ENCODE data around the gene CD1B.

The CD1B gene

DNA sequence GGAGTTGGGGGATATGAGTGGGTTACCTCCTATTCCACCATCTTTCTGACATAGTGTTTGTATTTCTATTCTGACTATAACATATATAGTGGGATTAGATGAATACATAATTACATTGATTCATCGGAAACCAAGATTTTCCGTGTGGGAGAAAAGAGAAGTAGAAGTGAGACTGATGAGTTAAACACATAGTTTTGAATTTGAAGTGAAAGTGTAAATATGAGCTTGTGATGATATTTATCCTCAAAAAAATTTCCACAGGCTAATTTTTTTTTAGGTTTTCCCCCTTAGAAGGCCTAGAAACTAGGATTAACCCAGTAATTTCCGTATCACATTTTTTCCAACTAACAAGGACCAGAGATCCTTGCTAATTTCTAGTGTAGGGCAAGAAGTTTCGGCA, 6.9 kb downstream of the CD1B start:
- no peaks in the 10 kb centered on the region for H3K9me2 ChIP-seq (replicated peaks; ENCODE audit: low read depth, low read length)
- H3K9me3 ChIP-seq (ENCODE audit: insufficient read depth, low read depth, low read length) = no peaks in the 10 kb centered on the region
- no peaks in the 10 kb centered on the region; the same call in 1 of the 2 replicates for H3K36me3 ChIP-seq (ENCODE audit: insufficient read depth, low read length)
- H2AFZ ChIP-seq (ENCODE audit: low read length) = no peak overlapping the region
- H3K27me3 ChIP-seq (ENCODE audit: insufficient read depth, low read length, poor library complexity, severe bottlenecking) = no peaks in the 10 kb centered on the region
- H3K4me3 ChIP-seq (ENCODE audit: low read length, poor library complexity, severe bottlenecking) = no peak overlapping the region
- H3K9ac ChIP-seq (ENCODE audit: low read depth, low read length, poor library complexity, severe bottlenecking) = no peak overlapping the region
- no peaks in the 10 kb centered on the region for H4K20me1 ChIP-seq (ENCODE audit: insufficient read depth, low read length, poor library complexity, severe bottlenecking)
- H3F3A ChIP-seq (ENCODE audit: low read depth) = no peaks in the 10 kb centered on the region
- TF ChIP-seq EZH2phosphoT487 (IDR thresholded peaks at IDR 0.05; ENCODE audit: borderline replicate concordance) (no peak), CTCF (conservative IDR thresholded peaks at IDR 0.05; ENCODE audit: low read length) (no peak)
- peaks cover under 1% of the 10 kb centered on the region for H3K4me1 ChIP-seq (ENCODE audit: insufficient read depth, low read length, poor library complexity, severe bottlenecking)
- H3K79me2 ChIP-seq (ENCODE audit: insufficient read depth, low read length) = no peaks in the 10 kb centered on the region
- no peak overlapping the region for H3K4me2 ChIP-seq (ENCODE audit: low read depth, low read length, poor library complexity, severe bottlenecking)

- Histone ChIP-seq H3K4me1 (ENCODE audit: insufficient read depth, low read length, poor library complexity, severe bottlenecking) (no peaks in the 10 kb centered on the region), H3K9me3 (ENCODE audit: insufficient read depth, low read depth, low read length) (no peaks in the 10 kb centered on the region), H3K36me3 (ENCODE audit: insufficient read depth, low read length) (no peaks in the 10 kb centered on the region; the same call in 1 of the 2 replicates)
These were observed 7.5 kb downstream of the CD1B start for GRCh38 chr1:158323866-158324265.

DNA sequence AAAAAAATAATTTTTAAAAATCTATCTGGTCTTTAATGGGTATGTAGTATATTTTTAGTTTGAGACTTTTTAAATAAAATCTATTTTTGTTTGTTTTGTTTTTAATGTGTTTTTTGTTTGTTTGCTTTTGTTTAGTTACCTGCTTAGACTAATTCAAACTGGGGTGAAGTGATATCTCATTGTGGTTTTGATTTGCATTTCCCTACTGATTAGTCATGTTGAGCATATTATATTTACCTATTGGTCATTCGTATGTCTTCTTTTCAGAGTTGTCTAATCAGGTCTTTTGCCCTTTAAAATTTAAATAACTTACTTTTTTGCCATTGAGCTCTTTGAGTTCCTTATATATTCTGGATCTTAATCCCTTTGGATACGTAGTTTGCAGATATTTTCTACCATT, 20.3 kb downstream of the CD1B start:
- Histone ChIP-seq H3K79me2 (ENCODE audit: insufficient read depth, low read length) (no peaks in the 10 kb centered on the region), H3F3A (ENCODE audit: low read depth) (no peaks in the 10 kb centered on the region), H3K9me3 (ENCODE audit: insufficient read depth, low read depth, low read length) (0 out of 2 replicates have a peak, but pooled peaks cover 2% of the 10 kb centered on the region), H3K4me1 (ENCODE audit: insufficient read depth, low read length, poor library complexity, severe bottlenecking) (peaks cover 10% of the 10 kb centered on the region), H3K9ac (ENCODE audit: low read depth, low read length, poor library complexity, severe bottlenecking) (no peak overlapping the region), H3K9me2 (replicated peaks; ENCODE audit: low read depth, low read length) (no peaks in the 10 kb centered on the region), H2AFZ (ENCODE audit: low read length) (no peak overlapping the region), H3K4me3 (ENCODE audit: low read length, poor library complexity, severe bottlenecking) (no peak overlapping the region), H4K20me1 (ENCODE audit: insufficient read depth, low read length, poor library complexity, severe bottlenecking) (no peaks in the 10 kb centered on the region), H3K4me2 (ENCODE audit: low read depth, low read length, poor library complexity, severe bottlenecking) (no peak overlapping the region), H3K36me3 (ENCODE audit: insufficient read depth, low read length) (no peaks in the 10 kb centered on the region), H3K27me3 (ENCODE audit: insufficient read depth, low read length, poor library complexity, severe bottlenecking) (no peaks in the 10 kb centered on the region)
- TF ChIP-seq EZH2phosphoT487 (IDR thresholded peaks at IDR 0.05; ENCODE audit: borderline replicate concordance) (no peak), CTCF (conservative IDR thresholded peaks at IDR 0.05; ENCODE audit: low read length) (no peak)

More at GRCh38 chr1:158323866-158324265, 7.5 kb downstream of the CD1B start:
- H2AFZ ChIP-seq (ENCODE audit: low read length) = no peak overlapping the region
- no peak for TF ChIP-seq CTCF (conservative IDR thresholded peaks at IDR 0.05; ENCODE audit: low read length)
- no peak for TF ChIP-seq EZH2phosphoT487 (IDR thresholded peaks at IDR 0.05; ENCODE audit: borderline replicate concordance)
- no peaks in the 10 kb centered on the region for H4K20me1 ChIP-seq (ENCODE audit: insufficient read depth, low read length, poor library complexity, severe bottlenecking)
- no peaks in the 10 kb centered on the region for H3F3A ChIP-seq (ENCODE audit: low read depth)
- no peak overlapping the region for H3K9ac ChIP-seq (ENCODE audit: low read depth, low read length, poor library complexity, severe bottlenecking)
- H3K4me3 ChIP-seq (ENCODE audit: low read length, poor library complexity, severe bottlenecking) = no peak overlapping the region
- H3K27me3 ChIP-seq (ENCODE audit: insufficient read depth, low read length, poor library complexity, severe bottlenecking) = no peaks in the 10 kb centered on the region
- H3K4me2 ChIP-seq (ENCODE audit: low read depth, low read length, poor library complexity, severe bottlenecking) = no peak overlapping the region
- H3K9me2 ChIP-seq (replicated peaks; ENCODE audit: low read depth, low read length) = no peaks in the 10 kb centered on the region
- H3K79me2 ChIP-seq (ENCODE audit: insufficient read depth, low read length) = no peaks in the 10 kb centered on the region
